SK-N-SH (cell line): ENCODE data around the gene ERO1A. TPM values are rescaled to one million over a fixed set of nuclear protein-coding genes. Genes with fewer than 3 reads are reported as not detected.

ENCODE experiments used
- CTCF ChIA-PET: fragments of 300-600, 350-600 bp; formaldehyde crosslinking; extraction: SDS; loops from one replicate; lab custom pipeline; 2021; lab: Yijun Ruan, JAX
- POLR2A ChIA-PET: fragments of 350-600 bp; sonication (Branson Sonifier 250); formaldehyde crosslinking; extraction: SDS; loops from one replicate; lab custom pipeline; 2020; ENCODE audit warnings: antibody characterized with exemption, inconsistent platforms; lab: Yijun Ruan, JAX
- DNase-seq: peaks from one replicate; pipeline ENCODE4 v3.0.0; 2012
- H2AFZ ChIP-seq: fragments of 200-600 bp; sonication (generic); 2 replicates; pipeline ENCODE4 v1.8.1; 2016; ENCODE audit warnings: antibody characterized with exemption, mild to moderate bottlenecking, low read depth
- H3F3A ChIP-seq: fragments of 200-600 bp; sonication (generic); replicated peaks from 2 replicates; pipeline ENCODE3; 2016; ENCODE audit warnings: antibody characterized with exemption, mild to moderate bottlenecking; ENCODE audit not compliant: insufficient read depth
- H3K27ac ChIP-seq, 2 experiments: fragments of 200-500 bp in 1 of 2; fragments of 200-600 bp in 1 of 2; sonication (Bioruptor generic) in 1 of 2; sonication (generic), shearing (Covaris generic) in 1 of 2; 2 replicates each; pipeline versions ENCODE4 v1.5.1 to v1.6.1; 2014 to 2016; ENCODE audit warnings: low read depth in 2 of 2, inconsistent platforms in 1 of 2, low read length in 1 of 2, mild to moderate bottlenecking in 1 of 2, mixed read lengths in 1 of 2
- H3K27me3 ChIP-seq: fragments of 200-600 bp; sonication (generic), shearing (Covaris generic); 2 replicates; pipeline ENCODE4 v1.6.1; 2016; ENCODE audit warnings: mixed run types; ENCODE audit not compliant: insufficient read depth
- H3K36me3 ChIP-seq, 2 experiments: fragments of 200-500 bp in 1 of 2; fragments of 200-600 bp in 1 of 2; sonication (Bioruptor generic) in 1 of 2; sonication (generic) in 1 of 2; replicated peaks in 1 of 2; 2 replicates each; pipeline versions ENCODE3 to v1.5.1; 2014 to 2016; ENCODE audit warnings: low read length in 1 of 2, mild to moderate bottlenecking in 1 of 2; ENCODE audit not compliant: insufficient read depth in 2 of 2, control insufficient read depth in 1 of 2
- H3K4me1 ChIP-seq, 2 experiments: fragments of 200-500 bp in 1 of 2; fragments of 200-600 bp in 1 of 2; sonication (Bioruptor generic) in 1 of 2; sonication (generic), shearing (Covaris generic) in 1 of 2; 2 replicates each; pipeline versions ENCODE4 v1.5.1 to v1.6.1; 2014 to 2016; ENCODE audit warnings: low read depth in 1 of 2, low read length in 1 of 2, mixed run types in 1 of 2; ENCODE audit not compliant: insufficient read depth in 2 of 2, control insufficient read depth in 1 of 2
- H3K4me2 ChIP-seq: fragments of 200-600 bp; sonication (generic), shearing (Covaris generic); 2 replicates; pipeline ENCODE4 v1.6.1; 2017; ENCODE audit warnings: mixed run types
- H3K4me3 ChIP-seq, 2 experiments: fragments of 200-500 bp in 1 of 2; fragments of 200-600 bp in 1 of 2; sonication (Bioruptor generic) in 1 of 2; sonication (generic), shearing (Covaris generic) in 1 of 2; 2 replicates each; pipeline versions ENCODE4 v1.5.1 to v1.8.1; 2014 to 2016; ENCODE audit warnings: low read depth in 2 of 2, inconsistent platforms in 1 of 2, low read length in 1 of 2, mild to moderate bottlenecking in 1 of 2, mixed read lengths in 1 of 2, moderate library complexity in 1 of 2
- H3K79me2 ChIP-seq: fragments of 200-600 bp; sonication (generic); 2 replicates; pipeline ENCODE4 v1.8.1; 2017; ENCODE audit warnings: mild to moderate bottlenecking; ENCODE audit not compliant: insufficient read depth
- H3K9ac ChIP-seq: fragments of 200-600 bp; sonication (generic); 2 replicates; pipeline ENCODE4 v1.6.1; 2017; ENCODE audit warnings: mixed run types
- H3K9me2 ChIP-seq: fragments of 200-600 bp; sonication (generic); 2 replicates; pipeline ENCODE4 v1.6.1; 2017; ENCODE audit warnings: mixed run types
- H3K9me3 ChIP-seq: fragments of 200-600 bp; sonication (generic); 2 replicates; pipeline ENCODE4 v1.6.1; 2017; ENCODE audit warnings: mixed run types, mild to moderate bottlenecking, moderate library complexity
- H4K20me1 ChIP-seq: fragments of 200-600 bp; sonication (generic); 2 replicates; pipeline ENCODE4 v1.6.1; 2017; ENCODE audit warnings: mild to moderate bottlenecking, mixed run types; ENCODE audit not compliant: insufficient read depth
- CTCF ChIP-seq: fragments of 200-600 bp; sonication (generic); IDR thresholded peaks from 2 replicates; pipeline ENCODE4 v1.6.1; 2017; ENCODE audit warnings: antibody characterized with exemption, mild to moderate bottlenecking, moderate library complexity
- EP300 ChIP-seq, 2 experiments: IDR thresholded peaks; 2 replicates each; pipeline versions ENCODE4 v1.4.0 to v1.6.1; 2012; ENCODE audit warnings: borderline replicate concordance in 1 of 2, low read depth in 1 of 2, low read length in 1 of 2
- FOXJ3 ChIP-seq: sonication (generic); formaldehyde crosslinking; IDR thresholded peaks from 2 replicates; pipeline ENCODE4 v1.5.1; 2020; ENCODE audit warnings: mild to moderate bottlenecking, missing genetic modification reagents
- IRF3 ChIP-seq: fragments of 150-350 bp; IDR thresholded peaks from 2 replicates; pipeline ENCODE4 v1.6.1; 2016; ENCODE audit warnings: mild to moderate bottlenecking, low read depth, low read length
- JUND ChIP-seq: IDR thresholded peaks from 2 replicates; pipeline ENCODE4 v1.4.0; 2012
- POLR2AphosphoS5 ChIP-seq: IDR thresholded peaks from 2 replicates; pipeline ENCODE4 v1.6.1; 2012; ENCODE audit warnings: low read depth, low read length
- RAD21 ChIP-seq: IDR thresholded peaks from 2 replicates; pipeline ENCODE4 v1.6.1; 2012; ENCODE audit warnings: mild to moderate bottlenecking, low read length
- RCOR1 ChIP-seq: fragments of 150-350 bp; IDR thresholded peaks from 2 replicates; pipeline ENCODE4 v1.6.1; 2017; ENCODE audit warnings: antibody characterized with exemption, low read length
- SIN3A ChIP-seq: IDR thresholded peaks from 2 replicates; pipeline ENCODE4 v1.6.1; 2012; ENCODE audit warnings: low read depth, mild to moderate bottlenecking, low read length, moderate library complexity, borderline replicate concordance
- SMC3 ChIP-seq: IDR thresholded peaks from 2 replicates; pipeline ENCODE4 v1.6.1; 2012; ENCODE audit warnings: low read depth, low read length, improper control_type of control experiment
- TAF1 ChIP-seq: IDR thresholded peaks from 2 replicates; pipeline ENCODE4 v1.6.1; 2012; ENCODE audit warnings: low read depth, mild to moderate bottlenecking, low read length, moderate library complexity, borderline replicate concordance
- USF1 ChIP-seq: IDR thresholded peaks from 2 replicates; pipeline ENCODE4 v1.4.0; 2012; ENCODE audit warnings: low read depth, borderline replicate concordance
- WGBS: methylation state at CpG from one replicate; pipeline ENCODE4 v1.1.6; 2017; ENCODE audit warnings: low lambda C conversion rate; 5-methylcytosine and 5-hydroxymethylcytosine counted together
- polyA plus RNA-seq, 3 experiments: library from polyadenylated mRNA; depleted of rRNA; stranded (reverse); fragments of >200 nt; gene quantifications; 2 replicates each; pipeline ENCODE4 v1.2.3, GENCODE V29; 2012

Gene ERO1A
- polyA plus RNA-seq, 1 of the 3 experiments (the other 2 are of a cell fraction): 19.3 TPM

- ChIA-PET CTCF (interaction anchor here (0.7 kb wide), 1 partner anchor 581 kb away, joined by 3 read pairs; no protein-coding TSS in a partner anchor), POLR2A (no interaction called here)
- Histone ChIP-seq H3K27ac (no peak overlapping the region), H3K4me3 (no peak overlapping the region), H3K79me2 (peaks cover 11% of the 10 kb centered on the region), H2AFZ (no peak overlapping the region), H3K36me3 (peaks cover 84 to 89% of the 10 kb centered on the region in 2 experiments), H3K27me3 (no peaks in the 10 kb centered on the region), H3K4me2 (no peak overlapping the region), H3K9ac (no peak overlapping the region), H3K9me2 (no peaks in the 10 kb centered on the region), H4K20me1 (no peaks in the 10 kb centered on the region), H3K9me3 (no peaks in the 10 kb centered on the region), H3K4me1 (no peaks in the 10 kb centered on the region), H3F3A (peaks cover 58% of the 10 kb centered on the region)
- no peak for TF ChIP-seq IRF3
- TF ChIP-seq SMC3: no peak
- no peak for TF ChIP-seq TAF1
- no peak for TF ChIP-seq USF1
- no peak for TF ChIP-seq CTCF
- TF ChIP-seq EP300 (IDR thresholded peaks at IDR 0.05; ENCODE audit: borderline replicate concordance in 1 of 2, low read depth in 1 of 2, low read length in 1 of 2): no peak
- no peak for TF ChIP-seq FOXJ3 (CRISPR knock-in tag)
- no peak for TF ChIP-seq RCOR1
- TF ChIP-seq POLR2AphosphoS5: no peak
- TF ChIP-seq JUND: no peak
- DNase-seq: no peak
These were observed 28.9 kb upstream of the ERO1A start for GRCh38 chr14:52724360-52724644.

DNA sequence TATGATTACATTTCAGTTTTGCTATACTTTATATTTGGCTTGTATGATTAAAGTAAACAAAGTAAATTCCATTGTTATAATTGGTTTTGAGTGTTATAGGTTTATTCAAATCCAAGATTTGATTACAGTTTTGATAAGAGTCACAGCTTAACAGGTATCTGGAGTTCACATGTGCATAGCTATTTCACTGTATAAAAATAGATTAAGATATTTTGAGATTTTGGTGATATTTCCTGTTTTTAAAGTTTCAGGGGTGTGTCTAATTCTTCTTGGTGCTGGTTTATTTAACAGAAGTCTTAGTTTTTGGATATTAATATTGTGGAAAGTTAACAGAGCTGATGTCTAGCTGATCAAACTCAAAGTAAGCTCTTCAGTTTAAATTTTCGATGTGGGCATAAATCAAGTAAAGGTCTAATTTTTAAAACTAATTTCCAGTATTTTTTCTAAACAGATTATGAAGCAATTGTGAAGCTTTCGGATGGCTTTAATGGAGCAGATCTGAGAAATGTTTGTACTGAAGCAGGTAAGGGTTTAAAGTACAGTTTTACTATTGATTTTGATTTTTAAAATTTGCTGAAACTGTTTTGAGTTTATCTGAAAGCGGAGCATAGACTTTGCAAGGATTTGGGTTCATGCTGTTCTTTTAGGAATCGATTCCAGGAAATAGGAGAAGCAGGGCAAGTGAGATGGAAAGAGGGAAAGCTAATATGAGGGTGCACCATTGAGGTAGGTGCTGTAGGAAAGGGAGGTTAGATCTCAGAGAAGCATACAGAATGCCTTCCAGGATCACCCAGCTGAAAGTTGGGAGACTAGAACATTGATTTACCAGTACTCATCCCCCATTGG lies 28.4 kb upstream of the ERO1A start:
- H3K27ac ChIP-seq: no peak overlapping the region
- POLR2A ChIA-PET: no interaction called here
- H3K27me3 ChIP-seq: no peaks in the 10 kb centered on the region
- H3K9me2 ChIP-seq: no peaks in the 10 kb centered on the region
- H3K79me2 ChIP-seq: peaks cover 16% of the 10 kb centered on the region
- CTCF ChIA-PET: interaction anchor here (0.7 kb wide), 1 partner anchor 582 kb away, joined by 3 read pairs; no protein-coding TSS in a partner anchor
- no peak overlapping the region for H2AFZ ChIP-seq
- H4K20me1 ChIP-seq: no peaks in the 10 kb centered on the region
- H3K4me3 ChIP-seq: no peak overlapping the region
- H3K4me2 ChIP-seq: no peak overlapping the region
- DNase-seq: no peak
- H3K36me3 ChIP-seq: peaks cover 89% of the 10 kb centered on the region in 2 experiments
- no peak overlapping the region for H3K9ac ChIP-seq
- no peaks in the 10 kb centered on the region for H3K4me1 ChIP-seq
- no peaks in the 10 kb centered on the region for H3K9me3 ChIP-seq
- peaks cover 52% of the 10 kb centered on the region for H3F3A ChIP-seq
- no peak for TF ChIP-seq POLR2AphosphoS5
- no peak for TF ChIP-seq SIN3A
- TF ChIP-seq RAD21: no peak
- WGBS: 96% methylated on average over 4 of the region's 4 CpGs
